HG03520 (cell line): Measurements from ENCODE around the gene SLC4A3.
"Not testable (repeated sequence)": the region's sequence is repeated elsewhere in the genome, so short reads cannot be mapped to it uniquely, and the experiment has no call there.

Experiments
- ATAC-seq: cut with Tn5 transposase; IDR thresholded peaks from one replicate; pipeline ENCODE4 v1.9.1; 2021; ENCODE audit warnings: mild to moderate bottlenecking, moderate library complexity; ENCODE audit not compliant: unreplicated experiment

Gene SLC4A3

GRCh38 chr2:219671279-219671678 is 43.8 kb downstream of the SLC4A3 start:
- ATAC-seq = no peak

GRCh38 chr2:219672406-219672805 is 45.0 kb downstream of the SLC4A3 start:
- ATAC-seq = no peak

GRCh38 chr2:219675221-219675620 is 47.8 kb downstream of the SLC4A3 start:
- no peak for ATAC-seq

GRCh38 chr2:219676586-219676985 is 49.2 kb downstream of the SLC4A3 start:
- ATAC-seq = no peak

- no peak for ATAC-seq
These were observed 51.6 kb downstream of the SLC4A3 start for GRCh38 chr2:219679041-219679440.

- ATAC-seq = no peak
These were observed 52.1 kb downstream of the SLC4A3 start for GRCh38 chr2:219679571-219679970.

DNA sequence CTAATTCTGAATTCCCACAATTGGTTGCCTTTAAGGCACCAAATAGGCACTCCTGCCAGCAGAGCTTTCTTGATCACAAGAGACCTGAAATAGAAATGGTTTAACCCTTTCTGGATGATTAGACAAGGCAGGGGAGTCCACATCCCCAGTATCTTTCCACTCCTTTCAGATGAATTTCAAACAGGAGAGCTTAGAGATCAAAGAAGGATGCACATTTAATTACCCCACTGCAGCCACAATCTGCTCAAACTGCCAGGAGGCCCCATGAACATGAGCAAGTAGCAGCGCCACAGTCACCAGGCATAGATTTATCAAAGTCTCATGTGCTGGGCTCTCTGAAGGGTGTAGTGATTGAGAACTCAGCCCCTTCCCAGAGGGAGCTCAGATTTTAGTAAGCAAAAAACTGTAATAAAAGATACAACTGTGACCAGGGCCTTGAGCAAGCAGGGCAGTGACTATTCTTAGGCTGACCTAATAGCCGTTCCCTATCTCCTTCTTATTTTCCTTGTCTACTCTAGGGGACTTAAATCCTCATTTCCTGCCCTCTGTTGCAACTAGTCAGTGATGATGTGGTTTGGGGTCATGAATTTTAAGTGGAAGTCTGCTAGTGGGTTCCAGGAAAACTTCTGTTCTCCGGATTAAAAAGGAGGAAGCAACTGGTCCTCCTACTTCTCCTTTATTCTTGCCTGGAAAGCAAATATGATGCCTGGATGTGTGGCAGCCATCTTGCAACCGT is 53.7 kb downstream of the SLC4A3 start:
- no peak for ATAC-seq

DNA sequence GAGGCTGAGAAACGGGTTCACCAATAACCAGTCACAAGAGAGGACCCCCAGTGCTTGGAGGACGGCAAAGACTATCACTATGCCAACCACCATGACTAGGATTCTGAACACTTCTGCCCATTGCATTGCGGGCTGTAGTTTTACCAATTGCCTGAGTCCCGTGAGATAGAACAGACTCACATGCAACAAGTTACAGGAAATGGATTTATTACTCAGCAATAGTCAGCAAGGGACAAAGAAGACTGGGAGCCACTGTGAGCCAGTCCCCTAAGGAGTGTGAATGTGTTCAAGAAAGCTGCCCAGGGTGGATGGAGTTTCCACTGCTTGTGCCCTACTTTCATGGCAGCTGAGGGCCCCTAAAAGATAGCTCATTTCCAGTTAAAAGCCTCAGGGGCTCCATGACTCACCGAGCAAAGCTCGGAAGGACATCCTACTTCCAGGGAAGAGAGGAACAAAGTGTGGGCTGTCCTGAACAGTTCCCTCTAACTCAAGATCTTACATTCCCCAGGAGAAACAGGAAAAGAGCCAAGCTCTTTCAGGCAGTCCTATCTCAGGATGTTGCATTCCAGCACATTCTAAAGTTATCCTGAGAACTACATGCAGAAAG is 54.4 kb downstream of the SLC4A3 start:
- ATAC-seq = no peak

DNA sequence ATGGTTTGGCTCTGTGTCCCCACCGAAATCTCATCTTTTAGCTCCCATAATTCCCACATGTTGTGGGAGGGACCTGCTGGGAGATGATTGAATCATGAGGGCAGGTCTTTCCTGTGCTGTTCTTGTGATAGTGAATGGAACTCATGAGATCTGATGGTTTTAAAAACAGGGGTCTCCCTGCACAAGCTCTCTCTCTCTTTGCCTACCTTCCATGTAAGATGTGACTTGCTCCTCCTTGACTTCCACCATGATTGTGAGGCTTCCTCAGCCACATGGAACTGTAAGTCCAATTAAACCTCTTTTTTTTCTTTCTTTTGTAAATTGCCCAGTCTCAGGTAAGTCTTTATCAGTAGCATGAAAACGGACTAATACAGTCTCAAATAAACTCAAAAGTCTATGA is 56.0 kb downstream of the SLC4A3 start:
- ATAC-seq = not testable (repeated sequence)

- peak; percentile 95 for ATAC-seq
These were observed 57.6 kb downstream of the SLC4A3 start for GRCh38 chr2:219684721-219685689.

DNA sequence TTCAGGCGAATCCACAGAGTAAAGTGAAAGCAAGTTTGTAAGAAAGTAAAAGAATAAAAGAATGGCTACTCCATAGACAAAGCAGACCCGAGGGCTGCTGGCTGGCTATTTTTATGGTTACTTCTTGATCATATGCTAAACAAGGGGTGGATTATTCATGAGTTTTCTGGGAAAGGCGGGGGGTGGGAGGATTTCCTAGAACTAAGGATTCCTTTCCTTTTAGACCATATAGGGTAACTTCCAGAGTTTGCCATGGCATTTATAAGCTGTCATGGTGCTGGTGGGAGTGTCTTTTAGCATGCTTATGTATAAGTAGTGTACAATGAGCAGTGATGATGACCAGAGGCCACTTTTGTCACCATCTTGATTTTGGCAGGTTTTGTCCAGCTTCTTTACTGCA is 59.8 kb downstream of the SLC4A3 start:
- no peak for ATAC-seq

DNA sequence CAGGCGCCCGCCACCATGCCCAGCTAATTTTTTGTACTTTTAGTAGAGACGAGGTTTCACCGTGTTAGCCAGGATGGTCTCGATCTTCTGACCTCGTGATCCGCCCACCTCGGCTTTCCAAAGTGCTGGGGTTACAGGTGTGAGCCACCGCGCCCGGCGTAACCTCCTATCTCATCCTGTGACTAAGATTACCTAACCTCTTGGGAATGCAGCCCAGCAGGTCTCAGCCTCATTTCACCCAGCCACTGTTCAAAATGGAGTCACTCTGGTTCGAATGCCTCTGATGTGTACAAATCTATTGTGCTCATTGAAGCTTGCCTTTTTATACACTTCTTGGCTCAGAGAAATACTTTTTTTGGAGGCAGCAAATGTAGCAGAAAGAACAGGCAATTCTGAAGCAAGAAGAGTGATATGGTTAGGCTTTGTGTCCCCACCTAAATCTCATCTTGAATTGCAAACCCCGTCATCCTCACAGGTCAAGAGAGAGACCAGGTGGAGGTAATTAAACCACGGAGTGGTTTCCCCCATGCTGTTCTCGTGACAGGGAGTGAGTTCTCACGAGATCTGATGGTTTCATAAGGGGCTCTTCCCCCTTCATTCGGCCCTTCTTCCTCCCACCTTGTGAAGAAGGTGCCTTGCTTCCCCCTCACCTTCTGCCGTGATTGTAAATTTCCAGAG is 60.6 kb downstream of the SLC4A3 start:
- no peak for ATAC-seq

- no peak for ATAC-seq
These were observed 61.4 kb downstream of the SLC4A3 start for GRCh38 chr2:219688560-219689445.

DNA sequence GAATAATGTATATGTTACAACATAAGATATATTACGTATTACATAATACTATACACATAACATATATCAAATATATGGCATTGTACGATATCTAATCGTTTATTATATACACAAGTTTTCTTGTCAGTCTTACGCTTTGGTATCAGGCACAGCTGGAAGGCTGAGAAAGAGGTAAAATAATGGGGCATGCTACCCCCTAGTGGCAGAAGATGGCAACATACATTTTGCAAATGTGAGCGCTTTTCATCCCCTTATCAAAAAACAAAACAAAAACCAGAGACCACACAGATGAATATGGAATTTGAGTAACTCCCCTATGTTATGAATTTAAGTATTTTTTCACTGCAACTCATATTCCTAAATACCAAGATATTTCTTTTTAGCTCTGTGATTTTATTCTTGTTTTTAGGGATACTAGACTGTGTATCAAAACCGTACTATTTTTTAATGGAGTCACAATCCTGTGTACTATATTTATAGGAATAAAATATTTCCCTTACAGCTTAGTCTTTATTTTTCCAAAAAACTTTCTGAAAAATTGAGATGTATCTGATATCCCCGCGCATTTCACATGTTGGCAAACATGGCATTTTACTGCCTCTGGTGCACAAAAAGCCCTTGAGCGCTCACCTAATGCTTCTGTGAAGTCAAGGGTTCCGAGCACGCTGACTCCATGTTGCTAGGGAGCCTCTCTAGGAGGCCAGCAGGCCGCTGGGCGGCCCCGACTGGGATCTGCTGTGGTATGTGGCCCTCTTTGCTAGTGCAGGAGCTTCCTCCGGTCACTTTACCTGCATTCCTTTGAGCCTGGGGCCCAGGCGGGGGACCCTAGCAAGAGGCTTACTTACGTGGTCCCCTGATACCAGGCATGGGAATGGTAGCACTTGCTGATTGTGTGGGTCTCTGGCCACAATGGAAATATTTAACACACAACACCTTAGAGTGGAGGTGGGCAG is 62.5 kb downstream of the SLC4A3 start:
- peak; percentile 36 for ATAC-seq

DNA sequence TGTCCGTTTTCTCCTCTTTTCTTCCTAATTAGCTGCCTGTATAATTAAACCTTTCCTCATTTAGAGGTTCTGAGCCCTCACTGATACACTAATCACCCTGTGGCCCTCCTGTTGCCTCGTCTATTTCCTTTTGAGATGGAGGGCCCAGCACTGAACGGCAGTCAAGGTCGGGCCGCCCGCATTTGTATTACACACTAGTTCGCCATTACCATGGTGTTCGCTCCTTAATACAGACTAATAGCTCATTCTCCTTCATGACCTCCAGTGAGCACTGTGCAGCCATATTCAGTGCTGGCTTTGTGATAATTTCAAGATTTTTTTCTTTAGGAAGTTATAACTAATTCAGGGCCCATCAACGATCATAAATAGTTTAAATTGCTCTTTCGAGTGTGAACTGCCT is 64.1 kb downstream of the SLC4A3 start:
- ATAC-seq = no peak
